WTC11 (cell line): Measurements from ENCODE around the gene FLOT2.

Source experiments
- ESRRA ChIP-seq: sonication (generic); formaldehyde crosslinking; IDR thresholded peaks from 2 replicates; pipeline ENCODE4 v1.8.1; 2022; ENCODE audit warnings: mild to moderate bottlenecking, missing genetic modification reagents, borderline replicate concordance
- FOXP1 ChIP-seq: sonication (generic); formaldehyde crosslinking; IDR thresholded peaks from 2 replicates; pipeline ENCODE4 v1.8.0; 2022; ENCODE audit warnings: missing genetic modification reagents, mild to moderate bottlenecking, moderate library complexity, borderline replicate concordance
- NFYB ChIP-seq: sonication (generic); formaldehyde crosslinking; conservative IDR thresholded peaks from 2 replicates; pipeline ENCODE4 v1.8.0; 2022; ENCODE audit warnings: low read depth, missing genetic modification reagents
- NR2C2 ChIP-seq: sonication (generic); formaldehyde crosslinking; IDR thresholded peaks from 2 replicates; pipeline ENCODE4 v1.8.0; 2022; ENCODE audit warnings: mild to moderate bottlenecking, missing genetic modification reagents
- RELA ChIP-seq: sonication (generic); formaldehyde crosslinking; IDR thresholded peaks from 2 replicates; pipeline ENCODE4 v1.8.1; 2022; ENCODE audit warnings: missing genetic modification reagents, mild to moderate bottlenecking, borderline replicate concordance
- TEAD4 ChIP-seq: sonication (generic); formaldehyde crosslinking; IDR thresholded peaks from 2 replicates; pipeline ENCODE4 v1.8.0; 2022; ENCODE audit warnings: mild to moderate bottlenecking, missing genetic modification reagents
- TP53 ChIP-seq: sonication (generic); formaldehyde crosslinking; IDR thresholded peaks from 2 replicates; pipeline ENCODE4 v1.8.1; 2023; ENCODE audit warnings: mild to moderate bottlenecking, missing genetic modification reagents
- TF ChIP-seq, protein P1 (sequence below): sonication (generic); formaldehyde crosslinking; IDR thresholded peaks from 2 replicates; pipeline ENCODE4 v1.8.0; 2022; ENCODE audit warnings: mild to moderate bottlenecking, missing genetic modification reagents
- TF ChIP-seq, protein P2 (sequence below): fragments of 200-600 bp; IDR thresholded peaks from 2 replicates; pipeline ENCODE4 v1.8.0; 2022; ENCODE audit warnings: antibody characterized with exemption
- TF ChIP-seq, protein P3 (sequence below): sonication (generic); formaldehyde crosslinking; IDR thresholded peaks from 2 replicates; pipeline ENCODE4 v1.8.0; 2022; ENCODE audit warnings: missing genetic modification reagents
- TF ChIP-seq, protein P4 (sequence below): sonication (generic); formaldehyde crosslinking; IDR thresholded peaks from 2 replicates; pipeline ENCODE4 v1.8.1; 2022; ENCODE audit warnings: low read depth, missing genetic modification reagents, borderline replicate concordance
- TF ChIP-seq, protein P5 (sequence below): sonication (generic); formaldehyde crosslinking; IDR thresholded peaks from 2 replicates; pipeline ENCODE4 v1.8.1; 2022; ENCODE audit warnings: low read depth, mild to moderate bottlenecking, moderate library complexity, missing genetic modification reagents, borderline replicate concordance

DNA sequence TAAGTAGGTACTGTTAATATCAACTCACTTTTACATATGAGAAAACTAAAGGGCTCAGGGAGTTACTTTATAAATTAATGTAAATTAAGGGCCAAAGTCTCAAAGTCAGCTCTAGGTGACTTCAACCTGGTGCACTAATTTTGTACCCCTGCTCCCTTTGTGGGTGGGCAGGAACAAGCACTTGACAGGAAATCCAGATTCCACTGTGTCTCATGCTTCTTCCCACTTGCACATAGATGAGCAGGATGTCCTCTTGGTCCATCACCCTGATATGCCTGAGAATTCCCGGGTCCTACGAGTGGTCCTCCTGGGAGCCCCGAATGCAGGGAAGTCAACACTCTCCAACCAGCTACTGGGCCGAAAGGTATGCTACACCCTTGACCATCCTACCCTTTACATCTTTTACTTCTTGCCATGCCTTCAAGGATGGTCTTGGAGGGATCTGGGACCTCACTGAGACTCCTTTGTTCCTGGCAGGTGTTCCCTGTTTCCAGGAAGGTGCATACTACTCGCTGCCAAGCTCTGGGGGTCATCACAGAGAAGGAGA lies 41.4 kb downstream of the FLOT2 start:
- TF ChIP-seq FOXP1 (CRISPR knock-in tag), result no peak
- TF ChIP-seq, protein P1, sequence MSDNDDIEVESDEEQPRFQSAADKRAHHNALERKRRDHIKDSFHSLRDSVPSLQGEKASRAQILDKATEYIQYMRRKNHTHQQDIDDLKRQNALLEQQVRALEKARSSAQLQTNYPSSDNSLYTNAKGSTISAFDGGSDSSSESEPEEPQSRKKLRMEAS (CRISPR knock-in tag), result no peak
- TF ChIP-seq, protein P2, sequence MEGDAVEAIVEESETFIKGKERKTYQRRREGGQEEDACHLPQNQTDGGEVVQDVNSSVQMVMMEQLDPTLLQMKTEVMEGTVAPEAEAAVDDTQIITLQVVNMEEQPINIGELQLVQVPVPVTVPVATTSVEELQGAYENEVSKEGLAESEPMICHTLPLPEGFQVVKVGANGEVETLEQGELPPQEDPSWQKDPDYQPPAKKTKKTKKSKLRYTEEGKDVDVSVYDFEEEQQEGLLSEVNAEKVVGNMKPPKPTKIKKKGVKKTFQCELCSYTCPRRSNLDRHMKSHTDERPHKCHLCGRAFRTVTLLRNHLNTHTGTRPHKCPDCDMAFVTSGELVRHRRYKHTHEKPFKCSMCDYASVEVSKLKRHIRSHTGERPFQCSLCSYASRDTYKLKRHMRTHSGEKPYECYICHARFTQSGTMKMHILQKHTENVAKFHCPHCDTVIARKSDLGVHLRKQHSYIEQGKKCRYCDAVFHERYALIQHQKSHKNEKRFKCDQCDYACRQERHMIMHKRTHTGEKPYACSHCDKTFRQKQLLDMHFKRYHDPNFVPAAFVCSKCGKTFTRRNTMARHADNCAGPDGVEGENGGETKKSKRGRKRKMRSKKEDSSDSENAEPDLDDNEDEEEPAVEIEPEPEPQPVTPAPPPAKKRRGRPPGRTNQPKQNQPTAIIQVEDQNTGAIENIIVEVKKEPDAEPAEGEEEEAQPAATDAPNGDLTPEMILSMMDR, result no peak
- TF ChIP-seq TEAD4 (CRISPR knock-in tag), result no peak
- TF ChIP-seq NFYB (CRISPR knock-in tag), result no peak
- TF ChIP-seq TP53 (CRISPR knock-in tag), result no peak
- TF ChIP-seq RELA, result no peak
- TF ChIP-seq NR2C2 (CRISPR knock-in tag), result no peak
- TF ChIP-seq, protein P3, sequence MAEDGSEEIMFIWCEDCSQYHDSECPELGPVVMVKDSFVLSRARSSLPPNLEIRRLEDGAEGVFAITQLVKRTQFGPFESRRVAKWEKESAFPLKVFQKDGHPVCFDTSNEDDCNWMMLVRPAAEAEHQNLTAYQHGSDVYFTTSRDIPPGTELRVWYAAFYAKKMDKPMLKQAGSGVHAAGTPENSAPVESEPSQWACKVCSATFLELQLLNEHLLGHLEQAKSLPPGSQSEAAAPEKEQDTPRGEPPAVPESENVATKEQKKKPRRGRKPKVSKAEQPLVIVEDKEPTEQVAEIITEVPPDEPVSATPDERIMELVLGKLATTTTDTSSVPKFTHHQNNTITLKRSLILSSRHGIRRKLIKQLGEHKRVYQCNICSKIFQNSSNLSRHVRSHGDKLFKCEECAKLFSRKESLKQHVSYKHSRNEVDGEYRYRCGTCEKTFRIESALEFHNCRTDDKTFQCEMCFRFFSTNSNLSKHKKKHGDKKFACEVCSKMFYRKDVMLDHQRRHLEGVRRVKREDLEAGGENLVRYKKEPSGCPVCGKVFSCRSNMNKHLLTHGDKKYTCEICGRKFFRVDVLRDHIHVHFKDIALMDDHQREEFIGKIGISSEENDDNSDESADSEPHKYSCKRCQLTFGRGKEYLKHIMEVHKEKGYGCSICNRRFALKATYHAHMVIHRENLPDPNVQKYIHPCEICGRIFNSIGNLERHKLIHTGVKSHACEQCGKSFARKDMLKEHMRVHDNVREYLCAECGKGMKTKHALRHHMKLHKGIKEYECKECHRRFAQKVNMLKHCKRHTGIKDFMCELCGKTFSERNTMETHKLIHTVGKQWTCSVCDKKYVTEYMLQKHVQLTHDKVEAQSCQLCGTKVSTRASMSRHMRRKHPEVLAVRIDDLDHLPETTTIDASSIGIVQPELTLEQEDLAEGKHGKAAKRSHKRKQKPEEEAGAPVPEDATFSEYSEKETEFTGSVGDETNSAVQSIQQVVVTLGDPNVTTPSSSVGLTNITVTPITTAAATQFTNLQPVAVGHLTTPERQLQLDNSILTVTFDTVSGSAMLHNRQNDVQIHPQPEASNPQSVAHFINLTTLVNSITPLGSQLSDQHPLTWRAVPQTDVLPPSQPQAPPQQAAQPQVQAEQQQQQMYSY, result no peak
- TF ChIP-seq ESRRA (CRISPR knock-in tag), result no peak
- TF ChIP-seq, protein P4, sequence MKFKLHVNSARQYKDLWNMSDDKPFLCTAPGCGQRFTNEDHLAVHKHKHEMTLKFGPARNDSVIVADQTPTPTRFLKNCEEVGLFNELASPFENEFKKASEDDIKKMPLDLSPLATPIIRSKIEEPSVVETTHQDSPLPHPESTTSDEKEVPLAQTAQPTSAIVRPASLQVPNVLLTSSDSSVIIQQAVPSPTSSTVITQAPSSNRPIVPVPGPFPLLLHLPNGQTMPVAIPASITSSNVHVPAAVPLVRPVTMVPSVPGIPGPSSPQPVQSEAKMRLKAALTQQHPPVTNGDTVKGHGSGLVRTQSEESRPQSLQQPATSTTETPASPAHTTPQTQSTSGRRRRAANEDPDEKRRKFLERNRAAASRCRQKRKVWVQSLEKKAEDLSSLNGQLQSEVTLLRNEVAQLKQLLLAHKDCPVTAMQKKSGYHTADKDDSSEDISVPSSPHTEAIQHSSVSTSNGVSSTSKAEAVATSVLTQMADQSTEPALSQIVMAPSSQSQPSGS, result no peak
- TF ChIP-seq, protein P5, sequence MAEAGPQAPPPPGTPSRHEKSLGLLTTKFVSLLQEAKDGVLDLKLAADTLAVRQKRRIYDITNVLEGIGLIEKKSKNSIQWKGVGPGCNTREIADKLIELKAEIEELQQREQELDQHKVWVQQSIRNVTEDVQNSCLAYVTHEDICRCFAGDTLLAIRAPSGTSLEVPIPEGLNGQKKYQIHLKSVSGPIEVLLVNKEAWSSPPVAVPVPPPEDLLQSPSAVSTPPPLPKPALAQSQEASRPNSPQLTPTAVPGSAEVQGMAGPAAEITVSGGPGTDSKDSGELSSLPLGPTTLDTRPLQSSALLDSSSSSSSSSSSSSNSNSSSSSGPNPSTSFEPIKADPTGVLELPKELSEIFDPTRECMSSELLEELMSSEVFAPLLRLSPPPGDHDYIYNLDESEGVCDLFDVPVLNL (CRISPR knock-in tag), result no peak
